Activated T-helper 9 cell treated with anti-CD3 and anti-CD28 coated beads, Interleukin-2, amount 50 U/mL, for 16 hours (primary cell): ENCODE results near the gene CD5L.

Experiments
- DNase-seq: peaks from one replicate; pipeline ENCODE4 v3.0.0-alpha.2; 2020; ENCODE audit warnings: low read depth

Gene CD5L

DNA sequence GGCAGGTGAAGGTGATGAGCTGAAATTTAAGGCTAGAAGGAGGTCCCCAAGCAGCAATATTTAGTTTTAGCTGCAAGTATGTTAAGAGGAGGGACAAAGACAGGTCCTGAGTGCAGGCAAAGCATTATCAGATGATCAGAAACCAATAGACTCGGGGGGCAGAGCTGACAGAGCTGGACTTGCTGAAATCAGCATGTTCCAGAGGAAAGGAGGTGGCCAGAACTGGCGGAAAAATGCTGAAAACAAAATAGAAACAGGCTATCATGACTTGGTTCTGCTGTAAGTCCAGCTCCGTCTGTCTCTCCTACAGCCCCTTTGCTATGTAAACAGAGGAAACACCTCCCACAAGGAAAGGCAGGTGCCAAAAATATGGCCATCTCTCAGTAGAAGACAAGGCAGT is at the start of gene CD5L:
CD5L (minus strand) TSS at position 101 of the 400 bp plus-strand sequence. CDS start 107 bp downstream, outside the sequence.
- no peak for DNase-seq

- no peak for DNase-seq
Measured at GRCh38 chr1:157882580-157882979, 41.0 kb upstream of the CD5L start.

DNA sequence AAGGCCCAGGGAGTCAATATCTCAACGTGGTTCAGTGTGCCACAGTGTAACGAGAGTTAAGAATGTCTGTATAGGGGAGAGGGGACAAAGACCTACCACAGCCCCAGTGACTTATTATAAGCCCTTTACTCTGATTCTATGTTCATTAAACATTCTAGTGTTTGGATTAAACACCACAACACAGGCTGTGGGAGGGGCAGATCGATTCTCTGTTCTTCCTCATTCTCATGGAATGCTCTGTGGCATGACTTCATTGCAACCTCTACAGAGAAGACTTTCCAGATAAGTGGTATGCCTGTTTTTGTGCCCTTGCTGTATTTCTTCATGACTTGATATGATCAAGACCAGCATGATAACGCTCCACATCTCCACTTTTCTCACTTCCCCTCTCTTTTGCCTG is 39.0 kb upstream of the CD5L start:
- DNase-seq, result no peak

DNA sequence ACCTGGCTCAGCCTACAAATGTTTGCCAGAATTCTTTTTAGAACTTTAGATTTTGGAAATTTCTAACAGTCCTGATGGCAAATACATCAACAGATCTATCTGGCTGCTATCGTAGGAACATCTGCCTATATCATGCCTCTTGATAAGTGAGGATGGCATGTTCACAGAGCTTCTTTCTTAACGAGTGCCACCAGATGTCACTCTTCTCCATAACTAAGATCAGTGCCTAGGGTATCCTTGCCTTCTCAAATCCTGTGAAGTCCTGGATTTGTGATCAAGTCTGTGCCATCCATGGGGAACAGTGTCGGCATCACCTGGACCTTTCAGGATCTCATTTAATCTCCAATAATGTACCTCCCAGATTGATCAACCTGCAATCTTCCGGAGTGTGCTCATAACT is 36.5 kb upstream of the CD5L start:
- DNase-seq, result no peak

GRCh38 chr1:157870490-157870889 is 28.9 kb upstream of the CD5L start:
- DNase-seq, result no peak

- no peak for DNase-seq
Measured at GRCh38 chr1:157868654-157869053, 27.0 kb upstream of the CD5L start.

- DNase-seq, result no peak
Measured at GRCh38 chr1:157862114-157863070, 20.8 kb upstream of the CD5L start.

GRCh38 chr1:157856538-157856937 is 14.9 kb upstream of the CD5L start:
- no peak for DNase-seq

DNA sequence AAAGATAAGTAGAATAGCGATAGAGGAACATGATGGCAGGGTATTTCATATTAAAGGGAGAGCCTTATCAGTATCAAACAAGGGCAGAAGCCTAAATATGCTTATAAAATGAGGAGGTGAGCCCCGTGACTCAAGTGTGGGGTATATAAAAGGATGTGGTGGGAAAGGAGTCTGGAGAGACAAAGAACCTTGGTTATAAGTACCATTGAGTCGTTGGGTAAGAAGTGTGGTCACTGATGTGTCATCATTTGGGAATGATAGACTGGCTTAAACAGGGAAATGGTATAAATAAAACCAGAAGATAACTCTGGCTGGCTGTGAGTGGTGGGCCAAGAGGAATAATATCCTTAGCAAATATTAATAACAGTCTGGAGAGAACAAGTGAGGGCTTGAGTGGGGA is 10.9 kb upstream of the CD5L start:
- DNase-seq, result no peak

GRCh38 chr1:157849229-157849875 is 7.7 kb upstream of the CD5L start:
- no peak for DNase-seq

DNA sequence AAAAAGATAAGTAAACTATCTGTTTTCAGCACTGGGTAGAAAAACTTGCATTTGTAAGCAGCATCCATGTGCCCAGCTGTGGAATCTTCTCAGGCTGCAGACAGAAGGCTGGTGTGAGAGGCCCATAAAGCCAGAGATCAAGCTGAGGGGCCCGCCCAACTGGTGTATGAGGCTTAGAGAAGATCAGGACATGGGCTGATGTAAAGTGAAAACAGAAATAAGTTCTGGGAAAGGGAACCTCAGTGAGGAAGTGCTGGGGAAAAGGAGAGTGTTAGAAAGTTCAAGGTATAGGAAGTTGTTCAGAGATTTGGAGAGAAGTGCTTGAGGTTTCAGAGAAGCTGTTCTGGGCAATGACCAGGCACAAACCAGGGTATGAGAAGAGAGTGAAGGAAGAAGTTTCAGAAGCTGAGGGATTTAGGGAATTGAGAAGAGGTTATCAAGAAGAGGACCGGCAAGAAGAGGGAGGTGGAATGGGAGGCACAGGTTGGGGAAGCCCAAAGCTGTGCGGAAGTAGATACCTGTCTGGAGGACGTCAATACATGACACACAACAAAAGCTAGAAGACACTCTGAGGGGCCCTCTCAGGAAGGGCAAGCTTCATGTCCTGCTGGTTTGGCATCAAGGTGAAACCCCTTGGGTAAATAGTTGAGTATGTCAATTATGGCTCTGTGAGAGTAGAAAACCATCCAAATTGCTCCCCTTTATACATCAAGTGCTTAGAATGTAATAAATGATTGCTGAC is 2.7 kb upstream of the CD5L start:
- DNase-seq, result no peak

GRCh38 chr1:157842939-157843338 is 1.3 kb upstream of the CD5L start:
- no peak for DNase-seq

- DNase-seq, result no peak
Measured at GRCh38 chr1:157838966-157839365, 2.6 kb downstream of the CD5L start.

DNA sequence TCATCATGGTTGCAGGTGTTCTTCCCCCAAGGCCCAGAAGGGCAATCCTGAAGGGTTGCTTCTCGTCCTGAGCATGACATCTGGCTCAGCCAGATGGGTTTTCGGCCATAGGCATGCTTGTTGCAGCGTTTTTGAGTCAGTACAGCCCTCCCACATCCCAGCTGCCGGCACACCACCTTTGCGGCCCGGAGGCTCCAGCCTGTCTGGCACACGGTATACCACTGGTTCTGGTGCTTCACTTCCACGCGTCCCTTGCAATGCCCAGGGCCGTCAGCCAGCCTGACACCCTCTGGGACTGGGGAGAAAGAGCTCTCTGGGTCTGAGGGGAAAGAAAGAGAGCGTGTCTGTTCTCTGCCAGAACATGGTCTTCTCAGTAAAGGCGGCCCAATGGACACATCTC is 7.2 kb downstream of the CD5L start:
- DNase-seq, result no peak

- no peak for DNase-seq
Measured at GRCh38 chr1:157833145-157833544, 8.5 kb downstream of the CD5L start.

GRCh38 chr1:157831968-157832626 is 9.5 kb downstream of the CD5L start:
- no peak for DNase-seq

DNA sequence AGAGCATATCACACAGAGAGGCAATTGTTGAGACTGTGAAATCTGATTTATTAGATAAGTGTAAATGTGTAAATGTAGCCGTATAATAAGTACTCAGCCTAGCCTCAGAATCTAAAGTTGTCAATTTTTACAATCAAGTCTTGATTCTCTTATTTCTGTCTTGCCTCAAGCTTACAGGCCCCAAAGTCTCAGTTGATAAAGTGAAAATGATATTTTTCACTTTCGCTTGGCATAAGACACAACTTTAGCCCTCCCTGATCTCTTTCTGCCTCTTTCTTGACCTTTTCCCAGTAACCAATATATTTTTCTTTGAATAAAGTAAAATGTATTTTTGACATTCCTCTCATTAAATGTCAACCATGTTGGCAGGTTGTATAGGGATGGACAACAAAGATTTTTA is 10.7 kb downstream of the CD5L start:
- no peak for DNase-seq

GRCh38 chr1:157829711-157830110 is 11.9 kb downstream of the CD5L start:
- DNase-seq, result no peak

DNA sequence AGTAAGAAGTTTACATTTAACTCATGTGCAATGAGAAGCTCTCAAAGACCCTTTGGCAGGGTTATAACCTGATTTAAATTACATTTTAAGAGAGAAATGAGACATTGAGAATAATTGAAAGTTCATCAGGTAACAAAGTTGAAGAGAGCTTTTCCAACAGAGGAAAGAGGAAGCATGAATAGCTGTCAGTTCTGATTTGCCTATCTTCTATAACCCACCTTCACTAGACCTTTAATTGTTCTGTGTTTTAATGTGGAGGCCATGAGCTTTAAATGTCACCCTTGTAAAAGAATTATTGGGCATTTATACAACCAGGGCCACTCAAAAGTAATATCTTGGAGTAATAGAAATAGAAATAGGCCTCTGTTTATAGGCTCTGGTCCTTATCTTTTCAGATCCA is 12.4 kb downstream of the CD5L start:
- no peak for DNase-seq

- DNase-seq, result no peak
Measured at GRCh38 chr1:157820299-157820698, 21.3 kb downstream of the CD5L start.

DNA sequence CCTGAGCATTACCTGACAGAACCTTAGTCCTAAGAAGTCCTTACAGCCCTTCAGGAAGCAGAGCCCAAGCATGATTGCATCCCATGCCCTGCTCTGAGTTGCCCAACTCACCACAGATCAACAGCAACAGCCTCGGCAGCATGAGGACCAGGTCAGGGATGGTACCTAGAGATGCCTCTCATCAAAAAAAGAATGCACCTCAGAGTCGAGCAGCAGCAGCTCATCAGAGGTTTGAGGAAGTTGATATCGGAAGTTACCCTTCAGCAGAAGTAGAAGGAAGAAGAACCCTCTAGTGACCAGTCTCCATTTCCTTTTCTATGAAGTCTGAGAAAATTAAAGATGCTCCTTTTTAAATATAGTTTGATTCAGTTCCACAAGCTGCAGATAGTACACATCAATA is 21.7 kb downstream of the CD5L start, which contains the start of gene FCRL1:
FCRL1 (minus strand) TSS at position 225 of the 400 bp plus-strand sequence; CDS start at position 142, 83 bp downstream.
- DNase-seq, result no peak

DNA sequence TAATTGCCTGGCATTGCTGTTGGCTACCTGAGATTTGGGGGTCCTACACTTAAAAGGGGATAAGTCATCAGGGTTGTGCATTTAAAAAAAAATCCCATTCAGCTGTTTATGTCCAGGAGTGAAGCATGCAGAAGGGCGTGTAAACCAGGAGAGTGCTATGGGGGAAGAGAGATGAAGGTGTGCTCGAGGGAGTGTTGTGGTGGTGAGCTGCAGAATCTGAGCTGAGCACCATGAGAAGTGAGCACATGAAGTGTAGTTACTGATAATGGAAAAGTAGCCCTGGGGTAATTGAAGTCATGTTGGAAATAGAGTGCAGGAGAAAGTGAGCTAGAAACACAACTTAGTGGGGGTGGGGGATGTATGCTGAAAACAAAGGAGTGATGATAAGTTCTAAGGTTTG is 22.4 kb downstream of the CD5L start:
- DNase-seq, result no peak
